ENCODE measurements around the gene SORCS3.

SORCS3 gene

DNA sequence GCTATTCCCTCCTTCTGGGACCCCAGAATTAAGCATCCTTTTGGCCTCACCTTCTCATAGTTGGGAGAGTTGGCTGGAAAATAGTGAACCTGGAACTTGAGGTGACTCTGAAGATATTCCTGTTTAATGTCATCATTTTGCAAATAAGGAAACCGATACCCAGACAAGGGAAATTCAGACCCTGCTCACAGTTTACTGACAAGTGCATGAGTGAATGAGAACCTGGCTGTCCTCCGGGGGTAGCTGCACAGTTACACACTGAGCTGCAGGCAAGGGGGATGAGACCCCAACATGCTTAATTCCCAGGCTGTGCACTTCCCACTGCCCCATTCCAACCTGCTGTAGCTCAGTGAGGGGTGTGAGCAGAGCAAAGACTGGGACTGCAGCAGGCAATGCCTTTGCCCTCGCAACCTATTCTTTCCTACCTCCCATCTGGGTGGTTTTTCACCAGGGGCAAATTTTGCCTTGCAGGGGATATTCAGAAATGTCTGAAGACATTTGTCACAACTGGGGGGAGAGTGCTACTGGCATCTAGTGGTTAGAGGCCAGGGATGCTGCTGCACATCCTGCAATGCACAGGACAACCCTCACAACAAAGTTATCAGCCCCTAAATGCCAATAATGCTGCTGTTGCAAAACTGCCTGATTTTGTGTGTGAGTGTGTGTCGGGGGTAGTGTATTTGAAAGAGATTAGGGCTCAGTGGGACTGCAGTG lies 136.2 kb downstream of the SORCS3 start:
- Histone ChIP-seq H3K27me3 (ENCODE audit: low read length) (no peaks in the 10 kb centered on the region), H2AFZ (ENCODE audit: low read depth, low read length, severe bottlenecking) (no peak overlapping the region), H3K79me2 (ENCODE audit: insufficient read depth, low read length) (no peaks in the 10 kb centered on the region), H3K9ac (ENCODE audit: low read length) (no peak overlapping the region), H4K20me1 (ENCODE audit: low read depth, low read length) (no peaks in the 10 kb centered on the region), H3K9me2 (replicated peaks; ENCODE audit: insufficient read depth, low read length) (no peaks in the 10 kb centered on the region), H3K4me2 (ENCODE audit: low read depth, low read length, poor library complexity, severe bottlenecking) (no peak overlapping the region), H3K36me3 (ENCODE audit: low read length) (no peaks in the 10 kb centered on the region), H3F3A (ENCODE audit: insufficient read depth) (no peaks in the 10 kb centered on the region), H3K9me3 (ENCODE audit: insufficient read depth, low read length) (no peaks in the 10 kb centered on the region), H3K4me3 (ENCODE audit: insufficient read depth, low read length, poor library complexity, severe bottlenecking) (no peak overlapping the region), H3K27ac (ENCODE audit: low read depth, low read length) (no peak overlapping the region)
- TF ChIP-seq CTCF (IDR thresholded peaks at IDR 0.05; ENCODE audit: insufficient read depth, low read length, poor library complexity, severe bottlenecking) (no peak), EZH2phosphoT487 (conservative IDR thresholded peaks at IDR 0.05; ENCODE audit: low read length) (no peak)

DNA sequence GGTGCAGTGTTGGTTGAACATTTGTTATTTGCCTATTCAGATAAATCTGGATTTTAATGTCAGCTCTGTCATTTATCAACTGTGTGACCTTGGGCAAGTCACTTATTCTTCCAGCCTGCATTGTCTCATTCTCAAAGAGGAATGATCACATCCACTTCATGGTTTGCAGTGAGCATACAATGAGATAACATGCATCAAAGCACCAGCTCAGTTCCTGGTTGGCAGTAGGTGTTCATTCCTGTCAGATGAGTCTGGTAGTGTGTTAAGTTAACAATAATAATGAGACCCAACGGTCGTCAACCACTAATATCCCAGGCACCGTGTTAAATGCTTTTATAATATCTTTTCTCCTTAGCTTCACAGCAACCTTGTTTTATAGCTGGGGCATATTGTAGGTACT lies 137.3 kb downstream of the SORCS3 start:
- no peaks in the 10 kb centered on the region for H3K79me2 ChIP-seq (ENCODE audit: insufficient read depth, low read length)
- H2AFZ ChIP-seq (ENCODE audit: low read depth, low read length, severe bottlenecking): no peak overlapping the region
- TF ChIP-seq CTCF (IDR thresholded peaks at IDR 0.05; ENCODE audit: insufficient read depth, low read length, poor library complexity, severe bottlenecking) (no peak), EZH2phosphoT487 (conservative IDR thresholded peaks at IDR 0.05; ENCODE audit: low read length) (no peak)
- no peak overlapping the region for H3K27ac ChIP-seq (ENCODE audit: low read depth, low read length)
- H3K27me3 ChIP-seq (ENCODE audit: low read length): no peaks in the 10 kb centered on the region
- no peaks in the 10 kb centered on the region for H3K36me3 ChIP-seq (ENCODE audit: low read length)
- no peaks in the 10 kb centered on the region for H4K20me1 ChIP-seq (ENCODE audit: low read depth, low read length)
- no peaks in the 10 kb centered on the region for H3F3A ChIP-seq (ENCODE audit: insufficient read depth)
- no peak overlapping the region for H3K4me3 ChIP-seq (ENCODE audit: insufficient read depth, low read length, poor library complexity, severe bottlenecking)
- H3K9me3 ChIP-seq (ENCODE audit: insufficient read depth, low read length): no peaks in the 10 kb centered on the region
- no peak overlapping the region for H3K9ac ChIP-seq (ENCODE audit: low read length)
- H3K4me2 ChIP-seq (ENCODE audit: low read depth, low read length, poor library complexity, severe bottlenecking): no peak overlapping the region
- H3K9me2 ChIP-seq (replicated peaks; ENCODE audit: insufficient read depth, low read length): no peaks in the 10 kb centered on the region

- no peaks in the 10 kb centered on the region for H3K27me3 ChIP-seq (ENCODE audit: low read length)
- no peak overlapping the region for H3K4me2 ChIP-seq (ENCODE audit: low read depth, low read length, poor library complexity, severe bottlenecking)
- TF ChIP-seq EZH2phosphoT487 (conservative IDR thresholded peaks at IDR 0.05; ENCODE audit: low read length) (no peak), CTCF (IDR thresholded peaks at IDR 0.05; ENCODE audit: insufficient read depth, low read length, poor library complexity, severe bottlenecking) (no peak)
- no peaks in the 10 kb centered on the region for H3F3A ChIP-seq (ENCODE audit: insufficient read depth)
- no peaks in the 10 kb centered on the region for H4K20me1 ChIP-seq (ENCODE audit: low read depth, low read length)
- H3K79me2 ChIP-seq (ENCODE audit: insufficient read depth, low read length): no peaks in the 10 kb centered on the region
- H3K9me3 ChIP-seq (ENCODE audit: insufficient read depth, low read length): no peaks in the 10 kb centered on the region
- no peak overlapping the region for H3K9ac ChIP-seq (ENCODE audit: low read length)
- H3K4me3 ChIP-seq (ENCODE audit: insufficient read depth, low read length, poor library complexity, severe bottlenecking): no peak overlapping the region
- no peak overlapping the region for H2AFZ ChIP-seq (ENCODE audit: low read depth, low read length, severe bottlenecking)
- no peak overlapping the region for H3K27ac ChIP-seq (ENCODE audit: low read depth, low read length)
- H3K9me2 ChIP-seq (replicated peaks; ENCODE audit: insufficient read depth, low read length): no peaks in the 10 kb centered on the region
- no peaks in the 10 kb centered on the region for H3K36me3 ChIP-seq (ENCODE audit: low read length)
Measured at GRCh38 chr10:104779701-104780100, 138.6 kb downstream of the SORCS3 start.
